BE2C (cell line): Measurements from ENCODE around the gene KPNA3. TPM values are rescaled to one million over a fixed set of nuclear protein-coding genes. Genes with fewer than 3 reads are reported as not detected.

Experiments used
- DNase-seq: peaks from one replicate; pipeline ENCODE4 v3.0.0-alpha.2; 2020
- H3K27me3 ChIP-seq: fragments of 250-450 bp; sonication (Bioruptor Pico); 2 replicates; pipeline ENCODE4 v1.5.1; 2020; ENCODE audit warnings: mild to moderate bottlenecking
- H3K36me3 ChIP-seq: fragments of 250-450 bp; sonication (Bioruptor Pico); 2 replicates; pipeline ENCODE4 v1.5.1; 2020; ENCODE audit warnings: mild to moderate bottlenecking
- H3K4me1 ChIP-seq: fragments of 250-450 bp; sonication (Bioruptor Pico); 2 replicates; pipeline ENCODE4 v1.5.1; 2020
- H3K4me3 ChIP-seq: 2 replicates; pipeline ENCODE4 v1.5.1; 2011; ENCODE audit warnings: low read depth, low read length
- H3K9me3 ChIP-seq: fragments of 250-450 bp; sonication (Bioruptor Pico); 2 replicates; pipeline ENCODE4 v1.5.1; 2020
- CTCF ChIP-seq: IDR thresholded peaks from 2 replicates; pipeline ENCODE4 v1.5.1; 2012; ENCODE audit warnings: mild to moderate bottlenecking, low read depth, low read length
- polyA plus RNA-seq: library from polyadenylated mRNA; unstranded; fragments of >200 nt; gene quantifications from one replicate; pipeline ENCODE4 v1.2.1, GENCODE V29; 2012; ENCODE audit warnings: low read depth, missing spikeins; ENCODE audit not compliant: insufficient read length, insufficient read depth

Gene KPNA3, protein sequence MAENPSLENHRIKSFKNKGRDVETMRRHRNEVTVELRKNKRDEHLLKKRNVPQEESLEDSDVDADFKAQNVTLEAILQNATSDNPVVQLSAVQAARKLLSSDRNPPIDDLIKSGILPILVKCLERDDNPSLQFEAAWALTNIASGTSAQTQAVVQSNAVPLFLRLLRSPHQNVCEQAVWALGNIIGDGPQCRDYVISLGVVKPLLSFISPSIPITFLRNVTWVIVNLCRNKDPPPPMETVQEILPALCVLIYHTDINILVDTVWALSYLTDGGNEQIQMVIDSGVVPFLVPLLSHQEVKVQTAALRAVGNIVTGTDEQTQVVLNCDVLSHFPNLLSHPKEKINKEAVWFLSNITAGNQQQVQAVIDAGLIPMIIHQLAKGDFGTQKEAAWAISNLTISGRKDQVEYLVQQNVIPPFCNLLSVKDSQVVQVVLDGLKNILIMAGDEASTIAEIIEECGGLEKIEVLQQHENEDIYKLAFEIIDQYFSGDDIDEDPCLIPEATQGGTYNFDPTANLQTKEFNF
- 20.3 TPM for polyA plus RNA-seq

- TF ChIP-seq CTCF: no peak
- DNase-seq: peak; percentile 97
- Histone ChIP-seq H3K9me3 (no peaks in the 10 kb centered on the region), H3K27me3 (no peaks in the 10 kb centered on the region), H3K4me1 (peaks cover 10% of the 10 kb centered on the region; the same call in 1 of the 2 replicates), H3K36me3 (peaks cover 9% of the 10 kb centered on the region), H3K4me3 (peak within 1 kb of the TSS; percentile 79)
These were observed at the start of gene KPNA3 for GRCh38 chr13:49792550-49793324. Gene KPNA3 (minus strand): TSS chr13:49792682. CDS start chr13:49792506, 176 bp downstream.

DNA sequence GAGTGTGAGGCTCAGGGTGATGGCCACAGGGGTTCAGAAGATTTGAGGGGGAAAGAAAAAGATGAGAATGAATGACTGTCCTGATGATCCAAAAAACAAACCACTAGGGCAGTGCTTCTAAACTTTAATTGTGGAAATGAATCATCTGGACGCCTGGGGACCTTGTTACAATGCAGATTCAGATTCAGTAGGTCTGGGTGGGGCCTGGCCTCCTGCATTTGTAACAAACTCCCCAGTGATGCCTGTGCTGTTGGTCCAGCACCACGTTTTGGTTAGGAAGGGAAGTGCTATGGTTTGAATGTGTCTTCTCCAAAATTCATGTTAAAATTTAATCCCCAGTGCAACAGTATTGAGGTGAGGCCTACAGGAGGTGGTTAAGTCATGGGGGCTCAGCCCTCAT, 49.5 kb upstream of the KPNA3 start:
- TF ChIP-seq CTCF: no peak
- Histone ChIP-seq H3K27me3 (no peaks in the 10 kb centered on the region), H3K9me3 (no peaks in the 10 kb centered on the region), H3K36me3 (no peaks in the 10 kb centered on the region), H3K4me3 (no peak overlapping the region), H3K4me1 (no peaks in the 10 kb centered on the region)
- DNase-seq: no peak

DNA sequence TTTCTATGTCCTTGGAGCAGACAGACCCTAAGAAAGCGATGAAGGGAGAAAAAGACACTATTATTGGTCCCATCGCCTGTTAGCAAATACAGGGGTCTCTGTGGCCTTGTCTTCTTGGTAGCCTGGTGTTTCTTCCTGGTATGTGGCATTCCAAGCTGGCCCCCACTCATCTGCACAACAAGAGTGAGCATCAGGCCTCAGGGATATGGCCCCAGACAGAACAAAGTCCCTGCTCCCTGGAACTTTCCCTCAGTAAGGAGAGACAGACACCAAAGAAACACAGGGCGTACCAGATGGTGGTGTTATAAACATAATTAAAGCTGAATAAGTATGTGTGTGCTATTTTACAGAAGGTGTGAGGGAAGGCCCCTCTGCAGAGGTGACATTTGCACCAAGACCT, 48.2 kb upstream of the KPNA3 start:
- no peak overlapping the region for H3K4me3 ChIP-seq
- no peak for TF ChIP-seq CTCF
- no peaks in the 10 kb centered on the region for H3K27me3 ChIP-seq
- no peak for DNase-seq
- no peaks in the 10 kb centered on the region for H3K9me3 ChIP-seq
- no peaks in the 10 kb centered on the region for H3K36me3 ChIP-seq
- no peaks in the 10 kb centered on the region for H3K4me1 ChIP-seq

DNA sequence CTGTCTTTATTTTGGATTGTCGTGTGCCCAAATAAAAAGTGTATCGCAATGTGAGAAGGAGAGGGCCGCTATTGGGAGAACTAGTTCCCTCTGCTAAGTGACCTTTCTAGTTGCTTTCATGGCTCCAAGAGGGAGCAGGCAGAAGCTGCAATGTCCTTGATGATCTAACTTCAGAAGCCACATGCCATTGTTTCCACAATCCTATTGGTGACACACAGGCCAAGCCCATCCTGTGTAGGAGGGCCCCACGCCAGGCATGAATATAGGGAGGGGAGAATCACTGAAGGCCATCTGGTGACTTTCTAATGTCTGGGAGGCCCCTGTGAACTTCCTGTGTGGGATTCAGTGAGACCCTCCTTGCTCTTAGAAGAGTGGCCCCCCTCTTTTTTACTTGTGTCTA, 47.8 kb upstream of the KPNA3 start:
- Histone ChIP-seq H3K9me3 (no peaks in the 10 kb centered on the region), H3K36me3 (no peaks in the 10 kb centered on the region), H3K4me1 (no peaks in the 10 kb centered on the region), H3K27me3 (no peaks in the 10 kb centered on the region), H3K4me3 (no peak overlapping the region)
- DNase-seq: peak; percentile 23
- no peak for TF ChIP-seq CTCF

DNA sequence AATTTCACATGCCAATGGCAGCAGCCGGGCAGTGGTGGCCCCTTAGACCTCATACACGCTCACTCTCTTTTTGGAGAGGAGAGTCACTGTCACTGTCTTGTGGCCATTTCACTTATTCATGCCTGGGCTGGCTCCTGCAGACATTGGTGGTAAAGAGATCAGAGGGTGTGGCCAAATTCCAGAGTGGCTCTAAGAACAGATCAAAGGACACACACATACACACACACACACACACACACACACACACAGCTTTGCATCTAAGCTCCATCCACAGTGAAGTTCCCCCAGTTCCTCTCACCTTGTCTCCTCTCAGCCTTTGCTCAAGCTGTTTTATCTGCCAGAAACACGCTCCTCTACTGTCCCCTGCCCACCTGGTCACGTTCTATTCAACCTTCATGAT, 46.5 kb upstream of the KPNA3 start:
- H3K27me3 ChIP-seq: no peaks in the 10 kb centered on the region
- DNase-seq: no peak
- H3K9me3 ChIP-seq: no peaks in the 10 kb centered on the region
- H3K4me1 ChIP-seq: no peaks in the 10 kb centered on the region
- no peaks in the 10 kb centered on the region for H3K36me3 ChIP-seq
- H3K4me3 ChIP-seq: no peak overlapping the region
- no peak for TF ChIP-seq CTCF
